C4-2B (cell line): Measurements from ENCODE around the gene THBS2.

Source experiments
- CTCF ChIP-seq: fragments of 450-650 bp; conservative IDR thresholded peaks from 2 replicates; pipeline ENCODE4 v1.5.1; 2017; ENCODE audit warnings: mild to moderate bottlenecking
- ZFX ChIP-seq: fragments of 450-650 bp; IDR thresholded peaks from 2 replicates; pipeline ENCODE4 v1.6.1; 2017

GRCh38 chr6:169274781-169275180 is 21.1 kb upstream of the THBS2 start:
- TF ChIP-seq CTCF (no peak), ZFX (no peak)
